Measurements from ENCODE around the gene ATP2C1.

Gene ATP2C1

GRCh38 chr3:130961458-130961857, 67.6 kb downstream of the ATP2C1 start:
- no peak overlapping the region for H3K18ac ChIP-seq (ENCODE audit: low read length)
- no peak overlapping the region for H3K4me2 ChIP-seq (ENCODE audit: insufficient read depth, low read length, poor library complexity, severe bottlenecking)
- H2BK5ac ChIP-seq (ENCODE audit: low read length), result no peak overlapping the region
- no peak overlapping the region for H3K27ac ChIP-seq (replicated peaks; ENCODE audit: low read length)
- peaks cover 4 to 77% of the 10 kb centered on the region in 2 donors for H3K36me3 ChIP-seq (replicated peaks in 1 of 2; ENCODE audit: control insufficient read depth in 2 of 2, insufficient read depth in 2 of 2, low read length in 2 of 2)
- no peak overlapping the region for H2AFZ ChIP-seq (ENCODE audit: low read length)
- no peaks in the 10 kb centered on the region for H3K9me3 ChIP-seq (replicated peaks in 1 of 2; ENCODE audit: control insufficient read depth in 2 of 2, insufficient read depth in 1 of 2, low read depth in 1 of 2, low read length in 2 of 2)
- H3K14ac ChIP-seq (ENCODE audit: low read length), result no peak overlapping the region
- no peak overlapping the region for H3K9ac ChIP-seq (ENCODE audit: low read depth, low read length, poor library complexity)
- no peaks in the 10 kb centered on the region for H3K79me1 ChIP-seq (ENCODE audit: low read depth, low read length)
- H3K4me3 ChIP-seq (ENCODE audit: low read length in 2 of 2), result no peak overlapping the region
- no peak overlapping the region for H3K23ac ChIP-seq (ENCODE audit: low read depth, low read length, poor library complexity)
- H3K4me1 ChIP-seq (ENCODE audit: control insufficient read depth in 2 of 2, insufficient read depth in 1 of 2, low read depth in 1 of 2, low read length in 2 of 2), result no peaks in the 10 kb centered on the region
- no peaks in the 10 kb centered on the region for H3K27me3 ChIP-seq (ENCODE audit: control insufficient read depth in 3 of 3, insufficient read depth in 3 of 3, low read depth in 1 of 3, low read length in 3 of 3)
- H3K4ac ChIP-seq (ENCODE audit: low read length), result no peak overlapping the region
- H4K91ac ChIP-seq (ENCODE audit: low read depth, low read length, poor library complexity), result no peak overlapping the region
- H2AK5ac ChIP-seq (ENCODE audit: low read depth, low read length), result no peak overlapping the region
- H2BK15ac ChIP-seq (ENCODE audit: low read length), result no peak overlapping the region
- no peak for DNase-seq (ENCODE audit: low spot score)
- no peak overlapping the region for H2BK120ac ChIP-seq (ENCODE audit: low read depth, low read length)
- no peak overlapping the region for H4K8ac ChIP-seq (ENCODE audit: low read depth, low read length)
- H2BK12ac ChIP-seq (ENCODE audit: low read length), result no peak overlapping the region

- no peak for DNase-seq (ENCODE audit: low spot score)
- no peaks in the 10 kb centered on the region for H3K79me1 ChIP-seq (ENCODE audit: low read depth, low read length)
- H2BK15ac ChIP-seq (ENCODE audit: low read length), result no peak overlapping the region
- WGBS, 2 donors (ENCODE audit: extremely low coverage in 2 of 2, insufficient read length in 2 of 2, insufficient replicate concordance in 1 of 2), result no CpG with 5 or more reads among the region's 2 CpGs
- H2AK5ac ChIP-seq (ENCODE audit: low read depth, low read length), result no peak overlapping the region
- no peak overlapping the region for H2BK12ac ChIP-seq (ENCODE audit: low read length)
- H4K8ac ChIP-seq (ENCODE audit: low read depth, low read length), result no peak overlapping the region
- H3K9ac ChIP-seq (ENCODE audit: low read depth, low read length, poor library complexity), result no peak overlapping the region
- H3K14ac ChIP-seq (ENCODE audit: low read length), result no peak overlapping the region
- no peak overlapping the region for H3K23ac ChIP-seq (ENCODE audit: low read depth, low read length, poor library complexity)
- no peak overlapping the region for H3K4me2 ChIP-seq (ENCODE audit: insufficient read depth, low read length, poor library complexity, severe bottlenecking)
- H3K36me3 ChIP-seq (replicated peaks in 1 of 2; ENCODE audit: control insufficient read depth in 2 of 2, insufficient read depth in 2 of 2, low read length in 2 of 2), result peaks cover 4 to 79% of the 10 kb centered on the region in 2 donors
- no peak overlapping the region for H4K91ac ChIP-seq (ENCODE audit: low read depth, low read length, poor library complexity)
- H3K4me3 ChIP-seq (ENCODE audit: low read length in 2 of 2), result no peak overlapping the region
- H2BK120ac ChIP-seq (ENCODE audit: low read depth, low read length), result no peak overlapping the region
- H3K4ac ChIP-seq (ENCODE audit: low read length), result no peak overlapping the region
- H3K27me3 ChIP-seq (ENCODE audit: control insufficient read depth in 3 of 3, insufficient read depth in 3 of 3, low read depth in 1 of 3, low read length in 3 of 3), result no peaks in the 10 kb centered on the region
- H3K27ac ChIP-seq (replicated peaks; ENCODE audit: low read length), result peak overlapping the region; percentile 67
- no peaks in the 10 kb centered on the region for H3K4me1 ChIP-seq (ENCODE audit: control insufficient read depth in 2 of 2, insufficient read depth in 1 of 2, low read depth in 1 of 2, low read length in 2 of 2)
- H2AFZ ChIP-seq (ENCODE audit: low read length), result no peak overlapping the region
- no peak overlapping the region for H2BK5ac ChIP-seq (ENCODE audit: low read length)
- no peaks in the 10 kb centered on the region for H3K9me3 ChIP-seq (replicated peaks in 1 of 2; ENCODE audit: control insufficient read depth in 2 of 2, insufficient read depth in 1 of 2, low read depth in 1 of 2, low read length in 2 of 2)
- H3K18ac ChIP-seq (ENCODE audit: low read length), result no peak overlapping the region
These were observed 69.6 kb downstream of the ATP2C1 start for GRCh38 chr3:130963444-130963843.

DNA sequence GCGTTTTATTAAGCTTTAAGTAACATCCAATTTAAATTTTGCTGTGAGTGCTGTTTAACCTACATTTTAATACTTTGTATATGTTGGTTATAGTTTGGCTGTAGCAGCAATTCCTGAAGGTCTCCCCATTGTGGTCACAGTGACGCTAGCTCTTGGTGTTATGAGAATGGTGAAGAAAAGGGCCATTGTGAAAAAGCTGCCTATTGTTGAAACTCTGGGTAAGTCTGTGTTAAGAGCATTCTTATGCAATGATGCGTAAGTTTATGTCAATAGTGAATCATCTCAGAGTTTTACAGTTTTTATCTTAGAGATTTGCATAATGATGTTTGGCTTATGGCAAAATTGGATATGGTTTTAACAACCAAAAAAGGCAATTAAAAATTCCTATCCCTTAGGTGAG, 70.0 kb downstream of the ATP2C1 start:
- DNase-seq (ENCODE audit: low spot score), result peak; percentile 53
- Histone ChIP-seq H3K4me1 (ENCODE audit: control insufficient read depth in 2 of 2, insufficient read depth in 1 of 2, low read depth in 1 of 2, low read length in 2 of 2) (no peaks in the 10 kb centered on the region), H2BK12ac (ENCODE audit: low read length) (no peak overlapping the region), H3K27me3 (ENCODE audit: control insufficient read depth in 3 of 3, insufficient read depth in 3 of 3, low read depth in 1 of 3, low read length in 3 of 3) (no peaks in the 10 kb centered on the region), H3K18ac (ENCODE audit: low read length) (no peak overlapping the region), H3K4me2 (ENCODE audit: insufficient read depth, low read length, poor library complexity, severe bottlenecking) (no peak overlapping the region), H4K8ac (ENCODE audit: low read depth, low read length) (no peak overlapping the region), H3K23ac (ENCODE audit: low read depth, low read length, poor library complexity) (no peak overlapping the region), H3K9me3 (replicated peaks in 1 of 2; ENCODE audit: control insufficient read depth in 2 of 2, insufficient read depth in 1 of 2, low read depth in 1 of 2, low read length in 2 of 2) (no peaks in the 10 kb centered on the region), H3K79me1 (ENCODE audit: low read depth, low read length) (no peaks in the 10 kb centered on the region), H4K91ac (ENCODE audit: low read depth, low read length, poor library complexity) (no peak overlapping the region), H2BK5ac (ENCODE audit: low read length) (no peak overlapping the region), H2AK5ac (ENCODE audit: low read depth, low read length) (no peak overlapping the region), H3K14ac (ENCODE audit: low read length) (no peak overlapping the region), H2AFZ (ENCODE audit: low read length) (no peak overlapping the region), H2BK15ac (ENCODE audit: low read length) (no peak overlapping the region), H3K4me3 (ENCODE audit: low read length in 2 of 2) (no peak overlapping the region), H2BK120ac (ENCODE audit: low read depth, low read length) (no peak overlapping the region), H3K36me3 (replicated peaks in 1 of 2; ENCODE audit: control insufficient read depth in 2 of 2, insufficient read depth in 2 of 2, low read length in 2 of 2) (peaks cover 3 to 77% of the 10 kb centered on the region in 2 donors), H3K9ac (ENCODE audit: low read depth, low read length, poor library complexity) (no peak overlapping the region), H3K4ac (ENCODE audit: low read length) (no peak overlapping the region), H3K27ac (replicated peaks; ENCODE audit: low read length) (no peak overlapping the region)
- no CpG with 5 or more reads among the region's 3 CpGs for WGBS, 2 donors (ENCODE audit: extremely low coverage in 2 of 2, insufficient read length in 2 of 2, insufficient replicate concordance in 1 of 2)

GRCh38 chr3:130967281-130967680, 73.4 kb downstream of the ATP2C1 start:
- H3K36me3 ChIP-seq (replicated peaks in 1 of 2; ENCODE audit: control insufficient read depth in 2 of 2, insufficient read depth in 2 of 2, low read length in 2 of 2), result peaks cover 6 to 73% of the 10 kb centered on the region in 2 donors
- H2BK15ac ChIP-seq (ENCODE audit: low read length), result no peak overlapping the region
- no peak overlapping the region for H3K4me3 ChIP-seq (ENCODE audit: low read length in 2 of 2)
- H2AFZ ChIP-seq (ENCODE audit: low read length), result no peak overlapping the region
- H3K79me1 ChIP-seq (ENCODE audit: low read depth, low read length), result no peaks in the 10 kb centered on the region
- no peak overlapping the region for H2BK120ac ChIP-seq (ENCODE audit: low read depth, low read length)
- H2AK5ac ChIP-seq (ENCODE audit: low read depth, low read length), result no peak overlapping the region
- H3K4ac ChIP-seq (ENCODE audit: low read length), result no peak overlapping the region
- WGBS, 2 donors (ENCODE audit: extremely low coverage in 2 of 2, insufficient read length in 2 of 2, insufficient replicate concordance in 1 of 2), result no CpG with 5 or more reads among the region's 2 CpGs
- no peak overlapping the region for H3K4me2 ChIP-seq (ENCODE audit: insufficient read depth, low read length, poor library complexity, severe bottlenecking)
- H3K23ac ChIP-seq (ENCODE audit: low read depth, low read length, poor library complexity), result no peak overlapping the region
- H2BK5ac ChIP-seq (ENCODE audit: low read length), result no peak overlapping the region
- H3K9me3 ChIP-seq (replicated peaks in 1 of 2; ENCODE audit: control insufficient read depth in 2 of 2, insufficient read depth in 1 of 2, low read depth in 1 of 2, low read length in 2 of 2), result peaks cover 0 to 5% of the 10 kb centered on the region in 2 donors
- no peak overlapping the region for H2BK12ac ChIP-seq (ENCODE audit: low read length)
- H4K8ac ChIP-seq (ENCODE audit: low read depth, low read length), result no peak overlapping the region
- H4K91ac ChIP-seq (ENCODE audit: low read depth, low read length, poor library complexity), result no peak overlapping the region
- H3K18ac ChIP-seq (ENCODE audit: low read length), result no peak overlapping the region
- H3K9ac ChIP-seq (ENCODE audit: low read depth, low read length, poor library complexity), result no peak overlapping the region
- H3K27me3 ChIP-seq (ENCODE audit: control insufficient read depth in 3 of 3, insufficient read depth in 3 of 3, low read depth in 1 of 3, low read length in 3 of 3), result no peaks in the 10 kb centered on the region
- H3K14ac ChIP-seq (ENCODE audit: low read length), result no peak overlapping the region
- DNase-seq (ENCODE audit: low spot score), result no peak
- H3K4me1 ChIP-seq (ENCODE audit: control insufficient read depth in 2 of 2, insufficient read depth in 1 of 2, low read depth in 1 of 2, low read length in 2 of 2), result no peaks in the 10 kb centered on the region
- no peak overlapping the region for H3K27ac ChIP-seq (replicated peaks; ENCODE audit: low read length)

Data from neuronal stem cell (in vitro differentiated cells).